GM12878 (cell line): ENCODE results near the gene MFAP4. TPM values are rescaled to one million over a fixed set of nuclear protein-coding genes. Genes with fewer than 3 reads are reported as not detected.

ENCODE experiments used
- ATAC-seq: fragments of 200-7000 bp; cut with Tn5 transposase; 3 replicates; pipeline ENCODE4 v1.9.1; 2020; ENCODE audit warnings: mild to moderate bottlenecking, moderate library complexity
- BruUV-seq: library from RNA; stranded (reverse); fragments of 400-500 nt; replicated peaks from 2 replicates; lab custom pipeline; 2021; lab: Mats Ljungman, UMichigan
- CTCF ChIA-PET: fragments of 300-600 bp; sonication (Branson Sonifier 250); formaldehyde crosslinking; extraction: SDS; loops from one replicate; lab custom pipeline; 2021; ENCODE audit warnings: inconsistent platforms; lab: Yijun Ruan, JAX
- POLR2A ChIA-PET: fragments of 350-600 bp; formaldehyde crosslinking; extraction: SDS; loops from one replicate; lab custom pipeline; 2021; ENCODE audit warnings: inconsistent platforms; lab: Charles Lee
- RAD21 ChIA-PET: fragments of 300-600 bp; sonication (Branson Sonifier 250); formaldehyde crosslinking; loops from one replicate; lab custom pipeline; 2023; ENCODE audit warnings: antibody characterized with exemption; ENCODE audit not compliant: unreplicated experiment; lab: Charles Lee
- SMC1A ChIA-PET: fragments of 300-600 bp; sonication (Branson Sonifier 250); formaldehyde crosslinking; loops from one replicate; lab custom pipeline; 2023; ENCODE audit not compliant: unreplicated experiment, uncharacterized antibody; lab: Charles Lee
- DNase-seq: peaks from one replicate; pipeline ENCODE4 v3.0.0-alpha.2; 2011; ENCODE audit warnings: low read depth, low spot score
- FAIRE-seq: peaks from 3 replicates; lab custom pipeline; 2011; peaks lifted over from hg19 to GRCh38; lab: Jason Lieb, UNC
- H2AFZ ChIP-seq: 2 replicates; pipeline ENCODE4 v1.6.0; 2011; ENCODE audit warnings: low read depth, low read length, control low read depth; ENCODE audit not compliant: control insufficient read depth
- H3K27ac ChIP-seq: 2 replicates; pipeline ENCODE4 v1.5.1; 2011; ENCODE audit warnings: control low read depth; ENCODE audit not compliant: control insufficient read depth, insufficient read depth
- H3K27me3 ChIP-seq, 2 experiments: replicated peaks in 1 of 2; 2 replicates each; pipeline versions ENCODE4 v1.6.0 to v1.6.1; 2011; ENCODE audit warnings: low read length in 1 of 2; ENCODE audit not compliant: control insufficient read depth in 2 of 2, insufficient read depth in 2 of 2
- H3K36me3 ChIP-seq, 2 experiments: 2 replicates each; pipeline ENCODE4 v1.5.1; 2011; ENCODE audit warnings: low read length in 1 of 2; ENCODE audit not compliant: control insufficient read depth in 2 of 2, insufficient read depth in 2 of 2
- H3K4me1 ChIP-seq: 2 replicates; pipeline ENCODE4 v1.6.1; 2011; ENCODE audit warnings: mild to moderate bottlenecking, low read length, moderate library complexity, mixed read lengths; ENCODE audit not compliant: control insufficient read depth, insufficient read depth
- H3K4me2 ChIP-seq: 2 replicates; pipeline ENCODE4 v1.6.0; 2011; ENCODE audit warnings: control low read depth; ENCODE audit not compliant: control insufficient read depth, insufficient read depth
- H3K4me3 ChIP-seq: fragments of 200-600 bp; sonication (generic); 2 replicates; pipeline ENCODE4 v1.5.1; 2016
- H3K79me2 ChIP-seq: 2 replicates; pipeline ENCODE4 v1.6.0; 2011; ENCODE audit warnings: low read length; ENCODE audit not compliant: control insufficient read depth, insufficient read depth
- H3K9ac ChIP-seq: 2 replicates; pipeline ENCODE4 v1.8.0; 2011; ENCODE audit warnings: low read length, control low read depth, mixed read lengths; ENCODE audit not compliant: control insufficient read depth, insufficient read depth
- H3K9me3 ChIP-seq: replicated peaks from 3 replicates; pipeline ENCODE4 v1.5.1; 2011; ENCODE audit warnings: mild to moderate bottlenecking, low read length; ENCODE audit not compliant: control insufficient read depth, insufficient read depth
- H4K20me1 ChIP-seq: 2 replicates; pipeline ENCODE4 v1.6.0; 2011; ENCODE audit not compliant: control insufficient read depth, insufficient read depth
- CBX3 ChIP-seq: fragments of 200-600 bp; sonication (generic); IDR thresholded peaks from 2 replicates; pipeline ENCODE4 v1.6.1; 2016; ENCODE audit warnings: low read depth, borderline replicate concordance
- ETV6 ChIP-seq, 2 experiments: fragments of 450-650 bp in 1 of 2; IDR thresholded peaks in 1 of 2; conservative IDR thresholded peaks in 1 of 2; 2 replicates each; pipeline ENCODE4 v1.6.1; 2014; ENCODE audit warnings: antibody characterized with exemption in 1 of 2, borderline replicate concordance in 1 of 2, low read depth in 1 of 2, mild to moderate bottlenecking in 1 of 2, moderate library complexity in 1 of 2
- HDGF ChIP-seq: fragments of 450-650 bp; IDR thresholded peaks from 2 replicates; pipeline ENCODE4 v1.6.1; 2016; ENCODE audit warnings: antibody characterized with exemption
- RCOR1 ChIP-seq: conservative IDR thresholded peaks from 2 replicates; pipeline ENCODE4 v1.6.1; 2012; ENCODE audit warnings: low read depth, low read length, improper control_type of control experiment
- YBX1 ChIP-seq: fragments of 450-650 bp; IDR thresholded peaks from 2 replicates; pipeline ENCODE4 v1.6.1; 2016; ENCODE audit warnings: antibody characterized with exemption
- ZBTB40 ChIP-seq: fragments of 450-650 bp; IDR thresholded peaks from 2 replicates; pipeline ENCODE4 v1.6.1; 2016; ENCODE audit warnings: mild to moderate bottlenecking, moderate library complexity, borderline replicate concordance
- ZSCAN29 ChIP-seq: fragments of 450-650 bp; IDR thresholded peaks from 2 replicates; pipeline ENCODE4 v1.6.1; 2017; ENCODE audit warnings: mild to moderate bottlenecking, moderate library complexity
- WGBS: methylation state at CpG from one replicate; pipeline ENCODE4 v1.1.6; 2016; ENCODE audit warnings: low lambda C conversion rate; ENCODE audit not compliant: insufficient replicate concordance, insufficient coverage; ENCODE audit errors: missing lambda C conversion rate; 5-methylcytosine and 5-hydroxymethylcytosine counted together
- in situ Hi-C: fragments of 300-500 bp; cut with MboI; formaldehyde crosslinking; loops from 9 replicates; pipeline ENCODE4 v1.14.3; 2018; ENCODE audit warnings: mixed read lengths
- intact Hi-C: fragments of 100-400 bp; cut with micrococcal nuclease; formaldehyde crosslinking; loops from one replicate; pipeline ENCODE4 v1.14.2; 2022; ENCODE audit not compliant: unreplicated experiment
- polyA plus RNA-seq, 11 experiments: library from polyadenylated mRNA; depleted of rRNA in 4 of 11; unstranded in 6 of 11; stranded (reverse) in 5 of 11; fragments of >200 nt; fragmentation: Nextera tagmentation in 4 of 11; fragmentation: Illumina TruSeq in 1 of 11; extraction: Ambion mirVana in 4 of 11; extraction: Trizol in 1 of 11; gene quantifications; 1 replicate in 1 of 11; 2 replicates in 10 of 11; pipeline versions ENCODE4 v1.2.1 to v1.2.3, GENCODE V29; 2011 to 2016; ENCODE audit warnings: inconsistent platforms in 2 of 11, missing spikeins in 2 of 11, low read depth in 1 of 11
- total RNA-seq, 4 experiments: library from RNA; depleted of rRNA in 3 of 4; stranded (reverse); fragments of >200 nt in 3 of 4; fragmentation: Illumina TruSeq in 1 of 4; extraction: Trizol in 1 of 4; gene quantifications; 2 replicates each; pipeline versions ENCODE4 v1.2.1 to v1.2.3, GENCODE V29; 2013 to 2021

MFAP4 gene
- total and polyA plus RNA-seq, 10 of the 15 experiments (the other 5 are each of a cell fraction or from before 2014, with no cell fraction given): 0.08 to 0.28 (median 0.09) TPM; not detected in 7

DNA sequence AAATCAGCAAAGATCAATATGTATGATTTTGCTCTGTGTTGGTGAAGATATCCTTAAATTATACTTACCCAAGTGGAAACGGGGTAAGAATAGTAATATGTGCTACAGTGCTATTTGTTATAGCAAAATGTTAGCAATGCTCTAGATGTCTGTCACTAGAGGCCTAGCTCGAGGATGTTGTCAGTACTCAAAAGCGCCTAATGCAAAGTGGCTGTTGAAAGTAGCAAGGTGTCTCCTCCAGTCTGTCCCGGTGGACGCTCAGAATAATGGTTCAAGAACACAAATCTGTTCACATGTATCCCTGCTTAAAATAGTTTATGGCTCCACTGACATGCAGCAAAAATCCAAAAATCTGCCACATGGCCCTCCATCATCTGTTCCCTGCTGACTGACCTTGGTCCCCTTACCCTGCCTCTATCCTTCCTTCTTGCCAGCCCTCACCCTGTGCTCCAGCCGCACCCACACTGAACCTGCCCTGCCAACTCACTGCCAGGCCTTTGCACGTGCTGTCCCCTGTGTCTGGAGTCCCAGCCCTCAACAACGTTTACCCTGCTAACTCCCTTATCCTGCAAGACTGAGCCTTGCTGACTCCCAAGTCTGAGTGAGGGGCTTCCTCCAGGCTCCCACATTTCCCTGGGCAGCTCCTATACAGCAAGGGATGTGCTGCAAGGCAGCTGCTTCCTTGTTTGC lies 14.5 kb upstream of the MFAP4 start:
- in situ Hi-C loops: no loop called here
- BruUV-seq: no TSS peak
- peaks cover 4% of the 10 kb centered on the region; the same call in 1 of the 2 replicates for H3K4me1 ChIP-seq
- no peak overlapping the region for H3K9ac ChIP-seq
- ChIA-PET SMC1A (no interaction called here), POLR2A (no interaction called here), CTCF (interaction anchor here (1.8 kb wide), 1 partner anchor 39 kb away, joined by 4 read pairs; the partner anchor contains the start of gene B9D1)
- FAIRE-seq (no peak), ATAC-seq (no peak), DNase-seq (no peak)
- H2AFZ ChIP-seq: no peak overlapping the region
- H3K9me3 ChIP-seq: no peaks in the 10 kb centered on the region
- no peaks in the 10 kb centered on the region; a peak in 1 of 4 replicates for H3K27me3 ChIP-seq
- H3K36me3 ChIP-seq: no peaks in the 10 kb centered on the region
- no peak overlapping the region for H3K27ac ChIP-seq
- no peak overlapping the region for H3K4me3 ChIP-seq
- 32% methylated on average over 8 of the region's 8 CpGs for WGBS
- H4K20me1 ChIP-seq: no peaks in the 10 kb centered on the region
- H3K79me2 ChIP-seq: no peaks in the 10 kb centered on the region
- no peak for TF ChIP-seq ETV6 (conservative IDR thresholded peaks at IDR 0.05 in 1 of 2, IDR thresholded peaks at IDR 0.05 in 1 of 2; ENCODE audit: borderline replicate concordance in 1 of 2, low read depth in 1 of 2)
- TF ChIP-seq HDGF: no peak
- no peak for TF ChIP-seq YBX1
- no peak for TF ChIP-seq ZBTB40
- TF ChIP-seq RCOR1: no peak
- TF ChIP-seq ZSCAN29: no peak
- TF ChIP-seq CBX3: no peak
- TF ChIP-seq, all 136 proteins: peak for 0
- RAD21 ChIA-PET: interaction anchor here (1.3 kb wide), 1 partner anchor 24 kb away, joined by 4 read pairs; the partner anchor contains the start of gene MAPK7
- intact Hi-C loops: no loop called here
- no peak overlapping the region for H3K4me2 ChIP-seq
